ENCODE measurements around the gene CRTC1.

- TF ChIP-seq HDAC2 (IDR thresholded peaks at IDR 0.05), result no peak
- no peak for TF ChIP-seq CTCF (IDR thresholded peaks at IDR 0.05 in 2 of 3, conservative IDR thresholded peaks at IDR 0.05 in 1 of 3; ENCODE audit: insufficient read depth in 2 of 3, low read depth in 1 of 3, low read length in 3 of 3)
- no peak for TF ChIP-seq ZNF347 (CRISPR knock-in tag; IDR thresholded peaks at IDR 0.05; ENCODE audit: low read depth)
These were observed 14.2 kb downstream of the CRTC1 start for GRCh38 chr19:18697680-18698079.

All from K562 (cell line).